G401.6 (cell line): ENCODE measurements around the gene UGT3A1.
"Not testable (repeated sequence)": the region's sequence is repeated elsewhere in the genome, so short reads cannot be mapped to it uniquely, and the experiment has no call there.

Source experiments
- FAIRE-seq: peaks from 2 replicates; lab custom pipeline; 2012; peaks lifted over from hg19 to GRCh38; lab: Jason Lieb, UNC

UGT3A1 gene

GRCh38 chr5:35987776-35988175 is 3.4 kb downstream of the UGT3A1 start:
- FAIRE-seq: no peak

GRCh38 chr5:35979715-35980114 is 11.5 kb downstream of the UGT3A1 start:
- no peak for FAIRE-seq

GRCh38 chr5:35976859-35977258 is 14.3 kb downstream of the UGT3A1 start:
- not testable (repeated sequence) for FAIRE-seq

GRCh38 chr5:35974570-35974969 is 16.6 kb downstream of the UGT3A1 start:
- no peak for FAIRE-seq

GRCh38 chr5:35971878-35972210 is 19.3 kb downstream of the UGT3A1 start:
- no peak for FAIRE-seq

- no peak for FAIRE-seq
Observed at GRCh38 chr5:35971186-35971877, 19.9 kb downstream of the UGT3A1 start.

- FAIRE-seq: no peak
Observed at GRCh38 chr5:35963381-35963843, 27.8 kb downstream of the UGT3A1 start.

GRCh38 chr5:35960328-35960727 is 30.9 kb downstream of the UGT3A1 start:
- no peak for FAIRE-seq

GRCh38 chr5:35956429-35956828 is 34.8 kb downstream of the UGT3A1 start:
- FAIRE-seq: no peak

- no peak for FAIRE-seq
Observed at GRCh38 chr5:35954175-35954574, 37.0 kb downstream of the UGT3A1 start.

- no peak for FAIRE-seq
Observed at GRCh38 chr5:35947085-35947484, 44.1 kb downstream of the UGT3A1 start.

- FAIRE-seq: no peak
Observed at GRCh38 chr5:35939639-35940038, 51.6 kb downstream of the UGT3A1 start.

- no peak for FAIRE-seq
Observed at GRCh38 chr5:35938568-35939227, 52.5 kb downstream of the UGT3A1 start, which contains the start of gene CAPSL. Gene CAPSL, minus strand, starts transcription at chr5:35938622. Its CDS starts 17,502 bp downstream, at chr5:35921120.

GRCh38 chr5:35926389-35927051 is 64.7 kb downstream of the UGT3A1 start:
- FAIRE-seq: no peak

GRCh38 chr5:35924950-35925722 is 66.1 kb downstream of the UGT3A1 start:
- FAIRE-seq: no peak

- FAIRE-seq: no peak
Observed at GRCh38 chr5:35924122-35924949, 66.9 kb downstream of the UGT3A1 start.

GRCh38 chr5:35922468-35922867 is 68.7 kb downstream of the UGT3A1 start:
- FAIRE-seq: no peak

- FAIRE-seq: no peak
Observed at GRCh38 chr5:35921930-35922329, 69.3 kb downstream of the UGT3A1 start.

- FAIRE-seq: no peak
Observed at GRCh38 chr5:35920890-35921289, 70.3 kb downstream of the UGT3A1 start.

GRCh38 chr5:35919191-35919590 is 72.0 kb downstream of the UGT3A1 start:
- no peak for FAIRE-seq

GRCh38 chr5:35908814-35909213 is 82.4 kb downstream of the UGT3A1 start:
- no peak for FAIRE-seq

- FAIRE-seq: no peak
Observed at GRCh38 chr5:35908228-35908627, 83.0 kb downstream of the UGT3A1 start.
